ENCODE data around the gene ATRNL1. TPM values are rescaled to one million over a fixed set of nuclear protein-coding genes. Genes with fewer than 3 reads are reported as not detected.
A peak's percentile ranks its signal among the peaks of the same experiment; 100 is the strongest.

ATRNL1 gene
- total RNA-seq, 8 experiments from 2014 or later = 1.8 to 49.5 (median 26.9) TPM

GRCh38 chr10:115857856-115858255, 764.7 kb downstream of the ATRNL1 start:
- Histone ChIP-seq H3K4me1 (replicated peaks in 1 of 2) (peaks cover 15 to 29% of the 10 kb centered on the region in 2 donors), H3K4me3 (no peak overlapping the region), H3K27ac (no peak overlapping the region)
- ATAC-seq (replicated peaks in 6 of 8) = no peak
- 15 to 78% (median 60%) methylated on average over 2 to 3 of the region's 3 CpGs; no CpG with 5 or more reads in 1 of the 10 experiments for WGBS, 10 experiments
- in situ Hi-C loops (cut with MboI; ENCODE audit: low pct_unique_long_range_greater_than_20kb in 2 of 9, low sequenced_read_pairs in 9 of 9, unreplicated experiment in 9 of 9) = no loop called here

- in situ Hi-C loops (cut with MboI; ENCODE audit: low pct_unique_long_range_greater_than_20kb in 2 of 9, low sequenced_read_pairs in 9 of 9, unreplicated experiment in 9 of 9) = no loop called here
- peak overlapping the region in 1 of 2 donors; percentile 40 for H3K27ac ChIP-seq
- peaks cover 15 to 29% of the 10 kb centered on the region in 2 donors for H3K4me1 ChIP-seq (replicated peaks in 1 of 2)
- H3K4me3 ChIP-seq = no peak overlapping the region
- ATAC-seq (replicated peaks in 6 of 8) = peak in 5 of 8 experiments; percentile 92 to 98 (median 95)
- whole genome bisulfite sequencing, 10 experiments = 0 to 100% (median 50%) methylated on average over 1 of the region's 1 CpG; no CpG with 5 or more reads in 4 of the 10 experiments
Observed at GRCh38 chr10:115860182-115861107, 767.3 kb downstream of the ATRNL1 start.

- peaks cover 13 to 29% of the 10 kb centered on the region in 2 donors for H3K4me1 ChIP-seq (replicated peaks in 1 of 2)
- H3K27ac ChIP-seq = no peak overlapping the region
- no peak for ATAC-seq (replicated peaks in 6 of 8)
- in situ Hi-C loops (cut with MboI; ENCODE audit: low pct_unique_long_range_greater_than_20kb in 2 of 9, low sequenced_read_pairs in 9 of 9, unreplicated experiment in 9 of 9) = no loop called here
- WGBS, 10 experiments = 0 to 100% (median 94%) methylated on average over 1 to 2 of the region's 2 CpGs
- no peak overlapping the region for H3K4me3 ChIP-seq
Observed at GRCh38 chr10:115861455-115861854, 768.3 kb downstream of the ATRNL1 start.

GRCh38 chr10:115861864-115862263, 768.7 kb downstream of the ATRNL1 start:
- 40 to 100% (median 60%) methylated on average over 1 of the region's 1 CpG; no CpG with 5 or more reads in 6 of the 10 experiments for whole genome bisulfite sequencing, 10 experiments
- ATAC-seq (replicated peaks in 6 of 8) = peak in 2 of 8 experiments; percentile 51
- in situ Hi-C loops (cut with MboI; ENCODE audit: low pct_unique_long_range_greater_than_20kb in 2 of 9, low sequenced_read_pairs in 9 of 9, unreplicated experiment in 9 of 9) = no loop called here

GRCh38 chr10:115866174-115866573, 773.0 kb downstream of the ATRNL1 start:
- peaks cover 0 to 17% of the 10 kb centered on the region in 2 donors for H3K4me1 ChIP-seq (replicated peaks in 1 of 2)
- no peak for ATAC-seq (replicated peaks in 6 of 8)
- no peak overlapping the region for H3K4me3 ChIP-seq
- H3K27ac ChIP-seq = no peak overlapping the region
- in situ Hi-C loops (cut with MboI; ENCODE audit: low pct_unique_long_range_greater_than_20kb in 2 of 9, low sequenced_read_pairs in 9 of 9, unreplicated experiment in 9 of 9) = no loop called here
- WGBS, 10 experiments = 71 to 100% (median 86%) methylated on average over 1 of the region's 1 CpG; no CpG with 5 or more reads in 1 of the 10 experiments

More at GRCh38 chr10:115861864-115862263, 768.7 kb downstream of the ATRNL1 start:
- no peak overlapping the region for H3K27ac ChIP-seq
- no peak overlapping the region for H3K4me3 ChIP-seq
- peaks cover 10 to 31% of the 10 kb centered on the region in 2 donors for H3K4me1 ChIP-seq (replicated peaks in 1 of 2)

- Histone ChIP-seq H3K4me3 (no peak overlapping the region), H3K4me1 (replicated peaks in 1 of 2) (peaks cover 0 to 12% of the 10 kb centered on the region in 2 donors), H3K27ac (no peak overlapping the region)
- no peak for ATAC-seq (replicated peaks in 6 of 8)
- in situ Hi-C loops (cut with MboI; ENCODE audit: low pct_unique_long_range_greater_than_20kb in 2 of 9, low sequenced_read_pairs in 9 of 9, unreplicated experiment in 9 of 9) = no loop called here
- 71 to 100% (median 92%) methylated on average over 3 to 4 of the region's 4 CpGs for WGBS, 10 experiments
Observed at GRCh38 chr10:115866691-115867090, 773.5 kb downstream of the ATRNL1 start.

- 0 to 100% (median 56%) methylated on average over 1 to 2 of the region's 2 CpGs for WGBS, 10 experiments
- in situ Hi-C loops (cut with MboI; ENCODE audit: low pct_unique_long_range_greater_than_20kb in 2 of 9, low sequenced_read_pairs in 9 of 9, unreplicated experiment in 9 of 9) = no loop called here
- ATAC-seq (replicated peaks in 6 of 8) = no peak
- Histone ChIP-seq H3K4me1 (replicated peaks in 1 of 2) (peaks cover 0 to 10% of the 10 kb centered on the region in 2 donors), H3K4me3 (no peak overlapping the region), H3K27ac (no peak overlapping the region)
Observed at GRCh38 chr10:115867305-115867704, 774.1 kb downstream of the ATRNL1 start.

GRCh38 chr10:115871855-115872254, 778.7 kb downstream of the ATRNL1 start:
- WGBS, 10 experiments = 50 to 100% (median 86%) methylated on average over 1 of the region's 1 CpG; no CpG with 5 or more reads in 2 of the 10 experiments
- Histone ChIP-seq H3K4me1 (replicated peaks in 1 of 2) (peaks cover 0 to 5% of the 10 kb centered on the region in 2 donors), H3K27ac (no peak overlapping the region), H3K4me3 (no peak overlapping the region)
- no peak for ATAC-seq (replicated peaks in 6 of 8)
- in situ Hi-C loops (cut with MboI; ENCODE audit: low pct_unique_long_range_greater_than_20kb in 2 of 9, low sequenced_read_pairs in 9 of 9, unreplicated experiment in 9 of 9) = no loop called here

GRCh38 chr10:115875172-115875571, 782.0 kb downstream of the ATRNL1 start:
- ATAC-seq (replicated peaks in 6 of 8) = no peak
- in situ Hi-C loops (cut with MboI; ENCODE audit: low pct_unique_long_range_greater_than_20kb in 2 of 9, low sequenced_read_pairs in 9 of 9, unreplicated experiment in 9 of 9) = no loop called here
- 29 to 100% (median 83%) methylated on average over 1 to 2 of the region's 2 CpGs; no CpG with 5 or more reads in 2 of the 10 experiments for WGBS, 10 experiments
- H3K27ac ChIP-seq = no peak overlapping the region
- H3K4me1 ChIP-seq (replicated peaks in 1 of 2) = peaks cover 8% of the 10 kb centered on the region in 2 donors
- H3K4me3 ChIP-seq = no peak overlapping the region

GRCh38 chr10:115879372-115880089, 786.4 kb downstream of the ATRNL1 start:
- Histone ChIP-seq H3K27ac (no peak overlapping the region), H3K4me1 (replicated peaks in 1 of 2) (peaks cover 11 to 12% of the 10 kb centered on the region in 2 donors), H3K4me3 (no peak overlapping the region)
- in situ Hi-C loops (cut with MboI; ENCODE audit: low pct_unique_long_range_greater_than_20kb in 2 of 9, low sequenced_read_pairs in 9 of 9, unreplicated experiment in 9 of 9) = no loop called here
- WGBS, 10 experiments = 14 to 83% (median 53%) methylated on average over 1 to 6 of the region's 6 CpGs; no CpG with 5 or more reads in 1 of the 10 experiments
- ATAC-seq (replicated peaks in 6 of 8) = peak in 5 of 8 experiments; percentile 45 to 65 (median 58)

GRCh38 chr10:115882021-115882420, 788.9 kb downstream of the ATRNL1 start:
- ATAC-seq (replicated peaks in 6 of 8) = peak in 3 of 8 experiments; percentile 22 to 90 (median 42)
- Histone ChIP-seq H3K27ac (no peak overlapping the region), H3K4me3 (no peak overlapping the region), H3K4me1 (replicated peaks in 1 of 2) (peaks cover 12 to 13% of the 10 kb centered on the region in 2 donors)
- in situ Hi-C loops (cut with MboI; ENCODE audit: low pct_unique_long_range_greater_than_20kb in 2 of 9, low sequenced_read_pairs in 9 of 9, unreplicated experiment in 9 of 9) = no loop called here
- WGBS, 10 experiments = 0 to 100% (median 79%) methylated on average over 1 to 3 of the region's 4 CpGs; no CpG with 5 or more reads in 3 of the 10 experiments

- peak in 3 of 8 experiments; percentile 60 to 80 (median 71) for ATAC-seq (replicated peaks in 6 of 8)
- in situ Hi-C loops (cut with MboI; ENCODE audit: low pct_unique_long_range_greater_than_20kb in 2 of 9, low sequenced_read_pairs in 9 of 9, unreplicated experiment in 9 of 9) = no loop called here
- H3K4me1 ChIP-seq (replicated peaks in 1 of 2) = peaks cover 12 to 13% of the 10 kb centered on the region in 2 donors
- H3K4me3 ChIP-seq = no peak overlapping the region
- 0 to 100% (median 57%) methylated on average over 1 of the region's 1 CpG; no CpG with 5 or more reads in 4 of the 10 experiments for WGBS, 10 experiments
- no peak overlapping the region for H3K27ac ChIP-seq
Observed at GRCh38 chr10:115883372-115883771, 790.2 kb downstream of the ATRNL1 start.

GRCh38 chr10:115884331-115884730, 791.2 kb downstream of the ATRNL1 start:
- Histone ChIP-seq H3K4me3 (no peak overlapping the region), H3K27ac (no peak overlapping the region), H3K4me1 (replicated peaks in 1 of 2) (peaks cover 12% of the 10 kb centered on the region in 2 donors)
- no peak for ATAC-seq (replicated peaks in 6 of 8)
- 42 to 100% (median 83%) methylated on average over 1 to 5 of the region's 5 CpGs for WGBS, 10 experiments
- in situ Hi-C loops (cut with MboI; ENCODE audit: low pct_unique_long_range_greater_than_20kb in 2 of 9, low sequenced_read_pairs in 9 of 9, unreplicated experiment in 9 of 9) = no loop called here

All from motor neuron (in vitro differentiated cells).